Esophagus squamous epithelium (tissue), 4 donors: Measurements from ENCODE around the gene YARS1.
"Not testable (repeated sequence)": the region's sequence is repeated elsewhere in the genome, so short reads cannot be mapped to it uniquely, and the experiment has no call there.

Experiments used
- CTCF ChIP-seq, 6 experiments: fragments of 450-650 bp in 4 of 6; fragments of 200-600 bp in 2 of 6; sonication (generic) in 2 of 6; IDR thresholded peaks; one replicate each; pipeline ENCODE4 v1.5.1; 2016 to 2019; ENCODE audit warnings: antibody characterized with exemption in 6 of 6, mild to moderate bottlenecking in 4 of 6, moderate library complexity in 4 of 6
- POLR2A ChIP-seq, 4 donors: fragments of 450-650 bp; IDR thresholded peaks; one replicate each; pipeline ENCODE4 v1.6.1; 2017; ENCODE audit warnings: antibody characterized with exemption in 4 of 4, mild to moderate bottlenecking in 4 of 4, moderate library complexity in 3 of 4

- not testable (repeated sequence) for TF ChIP-seq CTCF, POLR2A (IDR thresholded peaks at IDR 0.05)
These were observed 12.7 kb downstream of the YARS1 start for GRCh38 chr1:32804460-32804859.
